Measurements from ENCODE around the gene TOR4A.

TOR4A gene

DNA sequence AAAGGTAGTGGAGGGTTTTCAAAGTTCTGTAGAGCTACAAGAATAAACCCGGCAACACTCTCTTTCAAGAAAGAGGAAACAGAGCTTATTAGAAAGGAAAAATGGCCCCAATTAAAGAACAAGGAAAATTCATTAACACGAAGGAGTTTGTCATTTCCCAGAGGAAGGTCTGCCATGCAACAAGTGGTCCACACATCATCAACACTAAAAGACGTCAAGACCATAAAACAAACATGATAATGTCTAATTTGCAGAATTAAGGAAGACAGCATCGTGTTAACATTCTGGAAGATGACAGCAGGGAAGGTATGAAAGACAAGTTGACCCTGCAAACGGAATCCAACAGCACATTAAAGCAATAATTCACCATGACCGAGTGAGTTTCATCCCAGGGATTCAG is 53.2 kb downstream of the TOR4A start:
- Histone ChIP-seq H3K27me3 (replicated peaks) (no peaks in the 10 kb centered on the region), H3K27ac (no peak overlapping the region), H3K36me3 (replicated peaks) (no peaks in the 10 kb centered on the region), H3K4me3 (ENCODE audit: low read depth, low read length) (no peak overlapping the region)
- TF ChIP-seq, protein P1, sequence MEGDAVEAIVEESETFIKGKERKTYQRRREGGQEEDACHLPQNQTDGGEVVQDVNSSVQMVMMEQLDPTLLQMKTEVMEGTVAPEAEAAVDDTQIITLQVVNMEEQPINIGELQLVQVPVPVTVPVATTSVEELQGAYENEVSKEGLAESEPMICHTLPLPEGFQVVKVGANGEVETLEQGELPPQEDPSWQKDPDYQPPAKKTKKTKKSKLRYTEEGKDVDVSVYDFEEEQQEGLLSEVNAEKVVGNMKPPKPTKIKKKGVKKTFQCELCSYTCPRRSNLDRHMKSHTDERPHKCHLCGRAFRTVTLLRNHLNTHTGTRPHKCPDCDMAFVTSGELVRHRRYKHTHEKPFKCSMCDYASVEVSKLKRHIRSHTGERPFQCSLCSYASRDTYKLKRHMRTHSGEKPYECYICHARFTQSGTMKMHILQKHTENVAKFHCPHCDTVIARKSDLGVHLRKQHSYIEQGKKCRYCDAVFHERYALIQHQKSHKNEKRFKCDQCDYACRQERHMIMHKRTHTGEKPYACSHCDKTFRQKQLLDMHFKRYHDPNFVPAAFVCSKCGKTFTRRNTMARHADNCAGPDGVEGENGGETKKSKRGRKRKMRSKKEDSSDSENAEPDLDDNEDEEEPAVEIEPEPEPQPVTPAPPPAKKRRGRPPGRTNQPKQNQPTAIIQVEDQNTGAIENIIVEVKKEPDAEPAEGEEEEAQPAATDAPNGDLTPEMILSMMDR (IDR thresholded peaks at IDR 0.05; ENCODE audit: low read depth, low read length, missing control alignments): no peak
- no peak for DNase-seq
- in situ Hi-C loops (cut with HindIII; ENCODE audit: low pct_ligation_motif_present, low sequenced_read_pairs): no loop called here

DNA sequence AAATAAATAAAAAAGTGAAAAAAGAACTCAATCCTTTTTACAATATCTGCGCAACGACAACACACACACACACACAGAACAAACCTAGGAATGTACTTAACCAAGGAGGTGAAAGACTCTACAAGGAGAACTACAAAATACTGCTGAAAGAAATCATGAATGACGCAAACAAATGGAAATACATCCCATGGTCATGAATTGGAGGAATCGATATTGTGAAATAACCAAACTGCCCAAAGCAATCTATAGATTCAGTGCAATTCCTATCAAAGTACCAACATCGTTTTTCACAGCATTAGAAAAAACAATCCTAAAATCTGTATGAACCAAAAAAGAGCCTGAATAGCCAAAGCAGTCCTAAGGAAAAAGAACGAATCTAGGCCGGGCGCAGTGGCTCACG is 54.4 kb downstream of the TOR4A start:
- H3K4me3 ChIP-seq (ENCODE audit: low read depth, low read length): no peak overlapping the region
- no peak for DNase-seq
- TF ChIP-seq, protein P1 (IDR thresholded peaks at IDR 0.05; ENCODE audit: low read depth, low read length, missing control alignments): no peak
- H3K36me3 ChIP-seq (replicated peaks): no peaks in the 10 kb centered on the region
- H3K27me3 ChIP-seq (replicated peaks): no peaks in the 10 kb centered on the region
- in situ Hi-C loops (cut with HindIII; ENCODE audit: low pct_ligation_motif_present, low sequenced_read_pairs): no loop called here
- H3K27ac ChIP-seq: no peak overlapping the region
